ENCODE data around the gene TAF15. TPM values are rescaled to one million over a fixed set of nuclear protein-coding genes. Genes with fewer than 3 reads are reported as not detected.
A peak's percentile ranks its signal among the peaks of the same experiment; 100 is the strongest.

The TAF15 gene
- total RNA-seq, 4 donors from 2014 or later = 62.8 to 115 (median 88.4) TPM

DNA sequence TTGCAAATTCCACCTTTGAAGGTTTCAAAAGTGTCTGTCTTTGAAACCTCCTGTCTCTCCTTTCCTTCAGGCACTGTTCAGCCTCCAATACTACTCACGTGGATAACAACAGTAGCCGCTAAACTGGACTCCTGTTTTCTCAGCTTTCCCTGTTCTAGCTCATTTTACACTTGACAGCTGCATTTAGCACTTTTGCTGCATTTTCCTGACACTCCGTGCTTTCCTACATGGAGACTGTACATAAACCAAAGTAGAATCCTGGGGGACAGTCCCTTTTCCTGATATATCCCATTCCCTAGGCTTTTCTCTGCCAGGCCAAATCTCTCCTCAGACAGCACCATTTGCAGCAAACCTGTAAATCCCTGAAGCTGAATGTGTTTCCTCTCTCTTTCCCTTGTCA, 67.2 kb downstream of the TAF15 start:
- TF ChIP-seq POLR2A (IDR thresholded peaks at IDR 0.05) = no peak
- no peak for TF ChIP-seq EP300 (IDR thresholded peaks at IDR 0.05)
- TF ChIP-seq, protein P1, sequence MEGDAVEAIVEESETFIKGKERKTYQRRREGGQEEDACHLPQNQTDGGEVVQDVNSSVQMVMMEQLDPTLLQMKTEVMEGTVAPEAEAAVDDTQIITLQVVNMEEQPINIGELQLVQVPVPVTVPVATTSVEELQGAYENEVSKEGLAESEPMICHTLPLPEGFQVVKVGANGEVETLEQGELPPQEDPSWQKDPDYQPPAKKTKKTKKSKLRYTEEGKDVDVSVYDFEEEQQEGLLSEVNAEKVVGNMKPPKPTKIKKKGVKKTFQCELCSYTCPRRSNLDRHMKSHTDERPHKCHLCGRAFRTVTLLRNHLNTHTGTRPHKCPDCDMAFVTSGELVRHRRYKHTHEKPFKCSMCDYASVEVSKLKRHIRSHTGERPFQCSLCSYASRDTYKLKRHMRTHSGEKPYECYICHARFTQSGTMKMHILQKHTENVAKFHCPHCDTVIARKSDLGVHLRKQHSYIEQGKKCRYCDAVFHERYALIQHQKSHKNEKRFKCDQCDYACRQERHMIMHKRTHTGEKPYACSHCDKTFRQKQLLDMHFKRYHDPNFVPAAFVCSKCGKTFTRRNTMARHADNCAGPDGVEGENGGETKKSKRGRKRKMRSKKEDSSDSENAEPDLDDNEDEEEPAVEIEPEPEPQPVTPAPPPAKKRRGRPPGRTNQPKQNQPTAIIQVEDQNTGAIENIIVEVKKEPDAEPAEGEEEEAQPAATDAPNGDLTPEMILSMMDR (IDR thresholded peaks at IDR 0.05) = no peak
- Histone ChIP-seq H3K27me3 (no peaks in the 10 kb centered on the region), H3K9me3 (no peaks in the 10 kb centered on the region), H3K27ac (peak overlapping the region in 1 of 4 donors; percentile 2), H3K36me3 (no peaks in the 10 kb centered on the region), H3K4me3 (no peak overlapping the region), H3K4me1 (no peaks in the 10 kb centered on the region)
- 62 to 71% methylated on average over 3 of the region's 3 CpGs for WGBS, 2 donors
- DNase-seq (ENCODE audit: low spot score in 2 of 2) = no peak

DNA sequence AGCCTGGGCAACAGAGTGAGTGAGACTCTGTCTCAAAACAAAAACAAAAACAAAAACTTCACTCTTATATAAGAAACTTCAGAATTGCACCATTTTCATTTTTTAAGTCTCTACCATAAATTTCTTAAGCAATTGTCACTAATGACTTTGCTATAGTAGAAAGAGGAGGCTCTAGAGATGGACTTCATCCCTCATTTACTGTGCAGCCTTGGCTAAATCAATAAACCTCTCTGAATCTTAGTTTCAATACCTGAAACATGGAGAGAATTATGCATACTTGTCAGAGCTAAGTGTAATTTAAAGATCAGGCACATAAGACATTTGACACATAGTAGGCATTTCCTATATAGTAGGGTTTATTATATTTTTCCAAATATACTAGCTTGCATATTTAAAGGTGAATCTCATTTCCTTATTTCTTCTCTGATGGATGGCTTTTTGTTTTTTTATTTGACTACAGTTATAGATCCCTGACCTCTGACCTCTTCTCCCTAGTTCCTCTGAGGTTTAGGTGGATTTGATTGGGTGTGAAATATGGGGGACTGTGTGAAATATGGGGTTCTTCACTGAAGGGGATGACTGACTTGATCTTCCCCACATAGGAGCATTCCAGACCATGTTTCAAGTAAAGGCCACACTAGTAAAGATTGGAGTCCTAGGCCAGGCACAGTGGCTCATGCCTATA, 68.2 kb downstream of the TAF15 start:
- Histone ChIP-seq H3K36me3 (no peaks in the 10 kb centered on the region), H3K9me3 (no peaks in the 10 kb centered on the region), H3K27ac (no peak overlapping the region), H3K4me3 (no peak overlapping the region), H3K27me3 (no peaks in the 10 kb centered on the region), H3K4me1 (no peaks in the 10 kb centered on the region)
- DNase-seq (ENCODE audit: low spot score in 2 of 2) = no peak
- TF ChIP-seq, protein P1 (IDR thresholded peaks at IDR 0.05) = no peak
- TF ChIP-seq EP300 (IDR thresholded peaks at IDR 0.05) (no peak), POLR2A (IDR thresholded peaks at IDR 0.05) (no peak)

DNA sequence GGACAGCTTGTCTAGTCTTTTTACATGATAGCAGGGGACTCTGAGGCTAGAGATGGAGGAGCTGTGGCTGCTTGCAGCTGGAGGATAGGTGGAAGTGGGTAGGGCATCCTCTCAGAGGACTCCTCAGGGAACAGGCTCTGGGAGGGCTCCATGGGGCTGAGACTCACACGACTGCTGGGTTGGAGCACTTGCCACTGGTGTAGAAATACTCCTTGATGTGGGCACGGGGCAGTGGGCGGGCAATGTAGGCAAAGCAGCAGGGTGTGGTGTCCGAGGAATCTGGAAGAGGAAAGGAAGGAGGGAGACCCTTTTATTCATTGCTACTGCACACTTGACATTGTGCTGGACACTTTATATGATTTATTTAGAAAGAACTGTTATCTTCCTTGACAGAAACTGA, 69.1 kb downstream of the TAF15 start:
- Histone ChIP-seq H3K27me3 (no peaks in the 10 kb centered on the region), H3K9me3 (no peaks in the 10 kb centered on the region), H3K36me3 (no peaks in the 10 kb centered on the region), H3K4me1 (no peaks in the 10 kb centered on the region), H3K4me3 (no peak overlapping the region), H3K27ac (no peak overlapping the region)
- TF ChIP-seq, protein P1 (IDR thresholded peaks at IDR 0.05) = no peak
- TF ChIP-seq POLR2A (IDR thresholded peaks at IDR 0.05) (no peak), EP300 (IDR thresholded peaks at IDR 0.05) (no peak)
- no peak for DNase-seq (ENCODE audit: low spot score in 2 of 2)
- WGBS, 2 donors = 54 to 59% methylated on average over 4 of the region's 4 CpGs

DNA sequence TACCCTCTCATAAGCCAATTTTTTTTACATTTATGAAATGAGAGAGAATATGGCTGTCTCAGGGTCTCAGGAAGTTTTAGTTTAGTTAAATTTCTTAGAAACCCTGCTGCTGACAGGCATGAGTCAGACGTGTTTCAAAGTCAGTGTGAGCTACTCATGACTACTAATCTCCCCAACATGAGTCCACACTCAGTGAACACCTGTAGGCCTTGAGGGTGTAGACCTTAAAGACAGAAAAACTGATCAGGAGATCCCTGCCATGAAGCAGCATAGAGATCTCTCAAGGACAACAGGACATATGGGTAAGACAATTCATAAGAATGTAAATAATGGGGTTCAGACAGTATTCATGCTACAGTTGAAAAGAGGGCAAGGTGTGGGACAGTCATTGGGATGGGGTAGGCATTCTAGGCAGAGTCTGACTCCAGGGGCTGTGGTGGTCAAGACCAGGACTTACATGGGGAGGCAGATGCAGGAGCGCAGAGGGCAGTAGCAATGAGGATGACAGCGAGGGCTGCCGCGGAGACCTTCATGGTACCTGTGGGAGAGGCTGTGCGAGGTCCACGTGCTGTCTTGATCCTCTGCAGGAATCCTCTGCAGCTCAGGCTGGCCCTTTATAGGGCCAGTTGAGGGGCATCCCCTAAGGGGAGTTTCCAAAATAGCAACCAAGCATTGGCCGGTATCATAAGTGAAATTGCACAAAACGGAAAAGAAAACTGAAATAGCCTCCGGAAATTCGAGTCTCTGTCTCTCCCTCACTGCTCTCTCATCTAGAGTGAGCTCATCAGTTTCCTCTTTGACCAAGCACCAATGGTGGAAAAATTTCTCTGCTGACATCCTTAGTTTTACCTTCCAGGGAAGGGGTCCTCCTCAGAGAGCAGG, 70.7 kb downstream of the TAF15 start, which contains the start of gene CCL5:
CCL5 (minus strand) TSS at position 588 of the 882 bp plus-strand sequence.
- 60 to 68% methylated on average over 11 of the region's 11 CpGs for WGBS, 2 donors
- Histone ChIP-seq H3K27me3 (no peaks in the 10 kb centered on the region), H3K27ac (peak within 1 kb of the TSS in 1 of 4 donors; percentile 34), H3K4me1 (no peaks in the 10 kb centered on the region), H3K36me3 (no peaks in the 10 kb centered on the region), H3K4me3 (no peak within 1 kb of the TSS), H3K9me3 (no peaks in the 10 kb centered on the region)
- TF ChIP-seq, protein P1 (IDR thresholded peaks at IDR 0.05) = no peak
- TF ChIP-seq POLR2A (IDR thresholded peaks at IDR 0.05) = no peak
- TF ChIP-seq EP300 (IDR thresholded peaks at IDR 0.05) = no peak
- DNase-seq (ENCODE audit: low spot score in 2 of 2) = no peak

DNA sequence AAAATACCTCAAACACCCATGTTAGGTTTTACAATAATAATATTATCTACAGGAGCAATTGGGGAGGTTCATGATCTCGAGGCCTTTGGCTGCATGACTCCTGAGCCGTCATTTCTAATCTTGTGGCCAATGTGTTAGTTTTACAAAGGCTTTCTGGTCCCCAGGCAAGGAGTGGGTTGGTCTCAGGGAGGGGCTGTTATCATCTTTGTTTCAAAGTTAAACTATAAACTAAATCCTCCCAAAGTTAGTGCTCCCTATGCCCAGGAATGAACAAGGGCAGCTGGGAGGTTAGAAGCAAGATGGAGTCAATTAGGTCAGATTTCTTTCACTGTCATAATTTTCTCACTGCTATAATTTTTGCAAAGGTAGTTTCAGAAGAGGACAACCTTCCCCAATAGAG, 80.0 kb downstream of the TAF15 start:
- no peaks in the 10 kb centered on the region for H3K36me3 ChIP-seq
- no peaks in the 10 kb centered on the region for H3K9me3 ChIP-seq
- peaks cover 0 to 9% (median 0%) of the 10 kb centered on the region in 4 donors for H3K4me1 ChIP-seq
- DNase-seq (ENCODE audit: low spot score in 2 of 2) = no peak
- 83 to 90% methylated on average over 2 of the region's 2 CpGs for WGBS, 2 donors
- TF ChIP-seq EP300 (IDR thresholded peaks at IDR 0.05) = no peak
- TF ChIP-seq, protein P1 (IDR thresholded peaks at IDR 0.05) = no peak
- no peak for TF ChIP-seq POLR2A (IDR thresholded peaks at IDR 0.05)
- no peak overlapping the region for H3K4me3 ChIP-seq
- no peaks in the 10 kb centered on the region for H3K27me3 ChIP-seq
- H3K27ac ChIP-seq = no peak overlapping the region

All from tibial nerve (tissue), 4 donors.